HG02798 (cell line): ENCODE results near the gene BIRC6.
"Not testable (repeated sequence)": the region's sequence is repeated elsewhere in the genome, so short reads cannot be mapped to it uniquely, and the experiment has no call there.

Source experiments
- ATAC-seq: cut with Tn5 transposase; IDR thresholded peaks from one replicate; pipeline ENCODE4 v1.9.1; 2021; ENCODE audit warnings: mild to moderate bottlenecking; ENCODE audit not compliant: unreplicated experiment, poor library complexity

Gene BIRC6

DNA sequence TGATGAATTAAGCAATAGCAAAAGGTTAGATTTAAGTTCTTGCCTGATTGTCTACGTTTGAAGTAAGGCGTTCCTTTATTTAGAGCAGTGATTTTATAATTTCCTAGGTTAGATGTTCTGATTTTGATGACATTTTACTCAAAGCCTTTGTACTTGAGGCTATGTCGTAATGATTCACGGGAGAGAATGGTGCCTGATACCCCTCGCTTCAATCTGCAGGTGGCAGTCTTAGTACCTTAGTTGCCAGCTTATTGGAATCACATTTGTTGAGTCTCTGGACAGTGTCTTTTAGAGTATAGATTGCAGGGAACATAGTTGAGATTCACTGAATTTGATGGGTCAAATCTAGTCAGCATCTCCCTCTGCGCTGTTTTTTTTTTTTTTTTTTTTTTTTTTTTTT lies 89.5 kb downstream of the BIRC6 start:
- no peak for ATAC-seq

- no peak for ATAC-seq
Measured at GRCh38 chr2:32450851-32451250, 94.0 kb downstream of the BIRC6 start.

DNA sequence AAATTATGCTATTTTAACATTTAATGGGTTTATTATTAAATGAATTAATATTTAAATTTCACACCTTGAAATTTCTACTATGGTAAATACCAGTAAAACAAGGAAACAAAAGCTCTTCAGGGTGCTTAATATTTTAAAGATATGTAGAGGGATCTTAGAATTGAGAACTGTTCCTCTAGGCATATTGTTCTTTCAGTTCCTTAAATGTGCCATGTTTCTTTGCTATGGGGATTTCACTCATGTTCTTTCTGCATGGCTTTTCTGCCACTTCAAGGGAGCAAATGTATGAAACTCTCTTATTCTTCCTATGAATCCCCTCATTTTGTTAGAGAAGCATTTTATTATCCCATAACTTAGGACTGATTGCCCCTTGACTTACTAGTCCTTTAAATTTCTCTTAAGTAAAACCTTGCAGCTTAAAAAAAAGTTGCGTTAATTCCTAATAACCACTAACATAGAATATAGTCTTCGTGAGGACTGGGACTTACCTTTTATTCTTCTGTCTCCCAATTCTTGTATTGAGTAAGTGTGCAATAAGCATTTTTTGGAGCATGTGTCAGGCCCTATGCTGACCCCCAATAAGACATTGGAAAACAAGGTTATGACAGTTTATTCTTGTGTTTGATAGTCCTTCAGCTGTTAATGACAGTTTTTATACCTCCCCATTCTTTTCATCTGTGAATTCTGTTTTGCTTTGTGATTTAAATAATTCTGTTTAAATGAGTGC lies 95.7 kb downstream of the BIRC6 start:
- ATAC-seq: no peak

DNA sequence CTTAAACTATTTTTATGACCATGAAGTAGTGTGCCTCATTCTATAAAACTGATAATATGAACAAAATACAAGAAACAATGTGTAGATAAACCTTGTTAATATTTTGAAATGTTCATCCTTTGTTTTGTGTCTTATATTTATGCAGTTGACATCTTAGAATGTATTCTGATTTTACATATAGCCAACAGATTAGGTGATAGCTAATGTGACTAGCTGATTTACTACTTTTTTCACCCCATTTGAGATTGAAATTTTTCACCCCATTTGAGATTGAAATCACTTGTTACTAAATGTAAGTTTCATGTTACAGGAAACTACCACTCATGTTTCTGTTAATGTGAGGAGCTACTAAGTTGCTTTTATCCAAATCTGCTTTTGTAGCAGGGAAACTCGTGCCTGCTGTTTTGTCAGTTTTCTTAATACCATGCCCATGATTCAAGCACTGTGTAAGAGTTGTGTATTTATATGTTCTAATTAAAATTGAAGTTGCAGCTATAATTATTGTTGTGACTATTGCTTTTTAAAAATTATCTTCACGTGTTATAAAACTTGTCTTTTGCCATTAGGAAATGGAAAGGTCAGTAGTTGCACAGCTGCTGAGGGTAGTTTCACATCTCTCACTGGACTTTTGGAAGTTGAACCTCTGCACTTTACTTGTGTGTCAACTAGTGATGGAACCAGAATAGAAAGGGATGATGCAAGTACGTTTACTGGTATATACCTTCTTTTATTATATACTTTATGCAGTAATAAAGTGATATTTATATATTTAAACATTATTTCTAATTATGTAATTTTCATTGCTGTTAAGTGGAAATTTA lies 96.6 kb downstream of the BIRC6 start:
- ATAC-seq: no peak

DNA sequence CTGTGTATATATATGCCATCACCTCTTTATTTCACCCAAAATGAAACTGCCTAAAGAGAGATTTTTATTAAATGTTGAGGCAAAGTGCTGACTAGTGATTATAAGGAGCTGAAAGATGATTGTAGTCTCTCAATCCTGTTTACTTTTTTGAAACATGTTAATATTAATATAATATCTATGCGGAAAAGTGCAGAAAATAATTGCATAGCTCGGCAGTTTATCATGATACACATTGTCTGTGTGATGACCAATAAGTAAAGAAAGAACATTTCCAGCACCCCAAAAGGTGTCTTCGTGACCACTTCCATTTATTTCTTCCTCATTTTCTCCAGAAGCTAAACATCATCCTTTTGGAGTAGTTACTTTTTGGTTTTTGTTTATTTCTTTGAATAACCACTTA lies 99.0 kb downstream of the BIRC6 start:
- no peak for ATAC-seq

DNA sequence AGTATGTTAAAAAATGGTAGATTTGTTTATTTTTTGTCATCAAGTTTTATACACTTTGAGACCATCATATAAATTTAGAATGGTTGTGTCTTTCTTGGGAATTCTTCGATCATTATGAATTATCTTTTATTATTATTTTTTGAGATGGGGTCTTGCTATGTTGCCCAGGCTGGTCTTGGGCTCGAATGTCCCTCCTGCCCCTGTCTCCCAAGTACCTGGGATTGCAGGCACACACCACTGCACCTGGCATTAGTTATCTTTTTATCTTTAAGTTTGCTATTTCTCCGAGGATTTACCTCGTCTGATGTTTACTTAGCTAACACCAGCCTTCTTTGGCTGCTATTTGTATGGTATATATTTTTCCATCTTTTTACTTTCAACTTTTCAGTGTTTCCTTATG lies 100.0 kb downstream of the BIRC6 start:
- no peak for ATAC-seq

- ATAC-seq: no peak
Measured at GRCh38 chr2:32457814-32458213, 101.0 kb downstream of the BIRC6 start.

- not testable (repeated sequence) for ATAC-seq
Measured at GRCh38 chr2:32460861-32461260, 104.0 kb downstream of the BIRC6 start.

- no peak for ATAC-seq
Measured at GRCh38 chr2:32463110-32463509, 106.3 kb downstream of the BIRC6 start.

- no peak for ATAC-seq
Measured at GRCh38 chr2:32464431-32464830, 107.6 kb downstream of the BIRC6 start.

DNA sequence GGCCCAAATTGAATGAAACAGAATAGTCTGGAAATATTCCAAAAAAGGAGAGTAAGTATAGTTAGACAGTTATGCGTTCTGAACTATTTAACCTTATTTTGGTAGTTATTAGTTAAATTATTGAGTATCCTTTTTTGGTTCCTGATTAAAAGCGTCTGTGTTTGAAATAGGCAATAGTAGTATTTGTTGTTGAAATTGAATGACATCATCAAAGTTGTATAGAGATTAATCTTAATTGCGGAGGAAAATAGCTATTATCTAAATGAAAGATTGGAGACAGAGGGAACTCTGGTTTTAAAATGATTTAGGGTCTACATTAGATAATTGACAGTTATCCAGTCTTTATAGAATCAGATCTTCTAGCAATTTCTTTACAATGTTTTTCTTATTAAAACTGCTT lies 115.8 kb downstream of the BIRC6 start:
- no peak for ATAC-seq

DNA sequence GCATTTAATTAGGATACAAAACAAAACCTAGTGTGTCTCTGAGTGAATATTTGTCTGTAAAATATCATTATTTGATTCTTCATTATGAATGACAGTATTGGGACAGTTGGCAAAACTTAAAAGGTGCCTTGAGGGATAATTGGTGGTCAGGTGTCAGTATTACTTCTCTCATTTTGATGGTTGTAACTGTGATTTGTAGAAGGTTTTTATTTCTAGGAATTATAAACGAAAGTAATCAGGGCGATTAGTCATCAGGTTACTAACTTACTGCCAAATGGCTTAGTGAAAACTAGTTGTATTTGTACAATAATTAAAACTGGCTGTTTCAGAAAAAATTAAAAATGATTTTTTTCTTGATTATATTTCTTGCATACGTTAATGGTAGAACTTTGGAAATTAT lies 117.6 kb downstream of the BIRC6 start:
- no peak for ATAC-seq

GRCh38 chr2:32478889-32479620 lies 122.2 kb downstream of the BIRC6 start:
- ATAC-seq: no peak

- no peak for ATAC-seq
Measured at GRCh38 chr2:32479993-32480392, 123.2 kb downstream of the BIRC6 start.

DNA sequence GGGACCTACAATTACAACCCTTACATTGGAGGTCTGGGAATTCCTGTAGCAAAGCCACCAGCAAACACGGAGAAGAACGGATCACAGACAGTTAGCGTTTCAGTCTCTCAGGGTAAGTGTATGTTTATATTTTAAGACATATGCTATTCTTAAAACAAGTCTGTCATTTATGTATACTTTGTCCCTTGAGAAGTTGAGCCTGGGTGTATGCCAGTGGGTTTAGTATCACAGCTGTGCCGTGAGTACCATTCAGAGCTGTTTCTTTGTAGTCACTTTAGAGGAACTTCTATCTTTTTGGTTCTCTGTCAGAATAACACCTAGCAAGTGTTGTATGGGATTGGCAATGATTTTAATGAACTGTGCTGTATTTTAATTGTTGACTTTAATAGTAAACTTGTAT lies 125.6 kb downstream of the BIRC6 start:
- ATAC-seq: no peak

GRCh38 chr2:32484937-32485336 lies 128.1 kb downstream of the BIRC6 start:
- ATAC-seq: no peak

- ATAC-seq: no peak
Measured at GRCh38 chr2:32485399-32485798, 128.6 kb downstream of the BIRC6 start.

DNA sequence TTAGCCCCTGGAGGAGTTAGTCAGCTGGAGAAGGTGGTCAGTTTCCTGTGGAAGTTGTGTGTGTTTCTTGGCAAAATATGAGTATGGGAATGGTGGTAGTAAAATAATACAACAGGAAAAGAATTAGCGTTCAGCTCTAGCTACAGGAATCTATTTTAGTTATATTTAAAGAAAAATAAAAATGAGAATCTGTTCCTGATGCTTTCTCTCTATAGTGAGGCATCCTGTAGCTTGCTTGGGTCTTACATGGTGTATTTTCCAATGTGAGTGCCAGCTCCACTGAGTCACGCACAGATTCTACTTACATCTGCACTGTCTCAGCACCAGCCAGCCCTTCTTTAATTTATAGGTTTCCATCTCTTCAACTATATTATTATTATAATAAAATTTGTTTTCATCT lies 132.2 kb downstream of the BIRC6 start:
- no peak for ATAC-seq

GRCh38 chr2:32491346-32491745 lies 134.5 kb downstream of the BIRC6 start:
- ATAC-seq: no peak

DNA sequence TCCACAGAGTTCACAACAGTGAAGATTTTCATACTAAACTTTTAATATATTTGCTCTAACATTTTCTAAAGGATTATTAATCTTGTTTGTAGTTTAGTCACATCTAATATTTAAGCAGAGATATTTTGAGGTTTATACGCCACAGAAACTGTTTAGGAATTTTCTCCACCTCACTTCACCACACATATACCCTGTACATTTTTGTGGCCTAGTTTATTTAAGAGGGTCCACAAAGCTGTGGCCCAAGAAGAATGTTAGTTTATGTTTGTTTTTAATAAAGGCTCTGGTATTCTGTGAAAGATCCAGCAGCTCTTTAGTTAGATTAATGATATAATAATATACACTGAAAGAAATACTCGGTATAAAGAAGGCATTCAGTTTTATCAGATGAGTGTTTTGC lies 138.3 kb downstream of the BIRC6 start:
- ATAC-seq: no peak

GRCh38 chr2:32496662-32497061 lies 139.8 kb downstream of the BIRC6 start:
- ATAC-seq: no peak
